ENCODE measurements around the gene CTR9. TPM values are rescaled to one million over a fixed set of nuclear protein-coding genes. Genes with fewer than 3 reads are reported as not detected.

CTR9 gene
- total RNA-seq, 1 donor from 2014 or later: 30.2 TPM

DNA sequence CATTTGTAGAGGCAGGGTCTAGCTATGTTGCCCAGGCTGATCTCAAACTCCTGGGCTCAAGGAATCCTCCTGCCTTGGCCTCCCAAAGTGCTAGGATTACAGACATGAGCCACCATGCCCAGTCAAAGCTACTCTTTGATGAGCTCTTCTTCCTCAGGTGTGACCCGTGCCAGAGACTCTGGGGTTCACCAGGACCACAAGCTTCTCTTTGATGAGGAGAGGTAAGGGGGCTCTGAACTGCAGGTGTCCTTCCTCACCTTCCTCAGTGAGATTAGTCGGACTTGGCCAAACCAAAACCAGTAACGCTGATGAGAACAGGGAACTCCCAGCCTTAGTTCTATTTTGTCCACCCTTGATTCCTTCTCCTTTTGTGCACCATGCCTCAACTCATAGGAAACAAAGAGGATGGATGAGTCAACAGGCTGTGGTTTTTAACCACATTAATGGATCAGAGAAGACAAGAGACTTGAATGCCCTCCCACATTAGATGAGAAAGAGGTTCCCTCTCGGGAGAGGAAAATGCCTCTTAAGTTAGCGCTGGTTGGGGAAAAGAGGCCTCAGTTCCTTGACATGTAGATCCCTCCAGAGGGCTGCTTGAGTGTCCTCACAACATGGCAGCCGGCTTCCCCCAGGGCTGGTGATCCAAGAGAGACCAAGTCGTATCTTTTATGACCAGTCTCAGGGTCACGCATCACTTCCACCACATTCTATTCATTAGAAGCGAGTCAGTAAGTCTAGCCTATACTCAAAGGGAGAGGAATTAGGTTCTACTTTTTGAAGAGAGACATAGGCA is 25.7 kb upstream of the CTR9 start:
- Histone ChIP-seq H3K36me3 (no peaks in the 10 kb centered on the region), H3K27me3 (ENCODE audit: low read depth) (no peaks in the 10 kb centered on the region), H3K27ac (no peak overlapping the region), H3K4me1 (peaks cover 18% of the 10 kb centered on the region), H3K4me3 (no peak overlapping the region), H3K9me3 (no peaks in the 10 kb centered on the region)
- TF ChIP-seq CTCF (IDR thresholded peaks at IDR 0.05): no peak
- DNase-seq: no peak
- intact Hi-C loops (cut with DNase I): no loop called here
- ATAC-seq: peak; percentile 41 to 69

GRCh38 chr11:10725907-10726253 is 25.2 kb upstream of the CTR9 start:
- intact Hi-C loops (cut with DNase I): no loop called here
- Histone ChIP-seq H3K9me3 (no peaks in the 10 kb centered on the region), H3K27me3 (ENCODE audit: low read depth) (no peaks in the 10 kb centered on the region), H3K36me3 (no peaks in the 10 kb centered on the region), H3K4me3 (no peak overlapping the region), H3K4me1 (peaks cover 18% of the 10 kb centered on the region), H3K27ac (no peak overlapping the region)
- TF ChIP-seq CTCF (IDR thresholded peaks at IDR 0.05): no peak
- DNase-seq (no peak), ATAC-seq (no peak)

DNA sequence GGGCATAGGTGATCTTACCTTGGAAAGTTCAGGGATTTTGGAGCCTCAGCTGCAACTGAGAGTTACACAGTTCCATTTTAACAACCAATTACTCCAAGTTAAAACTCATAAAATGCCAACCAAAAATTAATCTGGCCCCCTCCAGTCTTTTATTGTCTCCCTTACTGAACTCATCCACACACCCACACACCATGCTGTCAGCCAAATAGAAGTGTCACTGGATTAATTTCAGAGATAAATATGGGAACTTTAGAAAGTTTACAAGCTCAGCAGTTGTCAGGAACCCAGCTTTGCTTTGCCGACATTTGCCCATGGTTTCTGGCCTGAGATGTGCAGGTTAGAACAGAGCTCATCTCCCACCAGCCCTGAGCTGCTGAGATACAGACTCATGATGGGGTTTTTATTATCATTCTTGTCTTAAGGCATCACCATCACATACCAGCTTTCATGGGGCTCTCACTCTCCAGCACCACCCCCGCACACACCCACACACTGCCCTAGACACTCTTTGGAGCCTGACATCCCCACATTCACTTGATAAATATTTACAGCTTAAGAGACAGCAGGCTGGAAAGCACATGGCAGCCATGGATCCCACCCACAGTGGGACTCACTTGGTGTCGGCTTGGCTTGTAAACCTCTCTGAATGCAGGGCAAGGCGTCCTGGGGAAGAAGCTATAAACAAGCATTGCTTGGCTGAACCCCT is 23.7 kb upstream of the CTR9 start:
- peaks cover 18% of the 10 kb centered on the region for H3K4me1 ChIP-seq
- H3K9me3 ChIP-seq: no peaks in the 10 kb centered on the region
- no peaks in the 10 kb centered on the region for H3K36me3 ChIP-seq
- ATAC-seq: no peak
- no peak for TF ChIP-seq CTCF (IDR thresholded peaks at IDR 0.05)
- H3K4me3 ChIP-seq: no peak overlapping the region
- intact Hi-C loops (cut with DNase I): no loop called here
- no peak for DNase-seq
- H3K27me3 ChIP-seq (ENCODE audit: low read depth): no peaks in the 10 kb centered on the region
- H3K27ac ChIP-seq: no peak overlapping the region

DNA sequence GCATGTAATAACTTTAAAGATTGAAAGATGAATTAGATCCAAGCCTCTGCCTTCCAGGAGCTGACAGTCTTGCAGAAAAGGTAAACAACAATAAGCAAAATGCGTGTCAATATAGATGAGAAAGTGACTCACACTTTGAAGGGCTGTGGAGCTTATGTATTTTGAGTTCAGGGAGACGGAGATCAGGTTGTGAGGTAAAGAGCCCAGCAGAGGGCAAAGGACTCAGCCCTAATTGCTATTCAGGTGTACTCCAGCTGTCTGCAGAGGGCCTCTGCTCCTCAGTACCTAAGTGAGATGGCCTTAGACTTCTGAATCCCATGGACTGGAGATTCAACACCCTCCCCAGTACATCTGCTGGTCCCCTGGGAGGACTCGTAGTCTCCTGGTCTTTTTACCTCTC is 22.9 kb upstream of the CTR9 start:
- no peaks in the 10 kb centered on the region for H3K9me3 ChIP-seq
- H3K36me3 ChIP-seq: no peaks in the 10 kb centered on the region
- H3K4me1 ChIP-seq: peaks cover 18% of the 10 kb centered on the region
- H3K27me3 ChIP-seq (ENCODE audit: low read depth): no peaks in the 10 kb centered on the region
- TF ChIP-seq CTCF (IDR thresholded peaks at IDR 0.05): no peak
- no peak overlapping the region for H3K27ac ChIP-seq
- ATAC-seq (peak in 1 of 2 donors; percentile 8), DNase-seq (no peak)
- intact Hi-C loops (cut with DNase I): no loop called here
- H3K4me3 ChIP-seq: no peak overlapping the region

DNA sequence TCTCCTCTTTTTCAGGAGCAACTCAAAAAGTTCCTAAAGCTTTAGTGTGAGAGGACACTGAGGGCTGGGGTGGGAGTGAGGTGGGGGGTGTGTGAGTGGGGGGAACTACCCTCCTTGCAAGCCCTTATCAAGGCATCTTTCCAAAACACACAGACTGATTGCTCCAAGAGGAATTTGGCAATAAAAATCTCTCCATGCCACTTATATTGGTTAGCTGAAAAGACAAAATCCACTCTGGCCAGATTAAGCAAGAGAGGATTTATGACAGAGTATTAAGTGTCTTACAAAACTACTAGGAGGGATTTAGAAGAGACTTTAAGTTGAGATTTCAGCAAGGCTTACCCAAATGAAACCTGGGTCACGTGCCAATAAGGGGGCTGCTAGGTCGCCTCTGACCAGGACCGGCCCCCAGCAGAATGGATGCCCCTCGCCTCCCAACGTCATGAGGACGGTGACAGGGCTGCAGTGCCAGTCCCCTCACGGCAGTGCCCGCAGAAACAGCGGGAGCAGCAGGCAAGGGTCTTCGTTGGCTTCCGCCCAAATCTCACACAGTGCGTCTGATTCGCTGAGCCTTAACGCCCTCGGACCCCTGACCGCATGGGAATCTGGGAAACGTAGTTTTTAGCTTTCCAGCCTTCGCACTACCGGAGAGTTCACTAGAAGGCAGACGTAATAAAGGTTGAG is 22.1 kb upstream of the CTR9 start:
- Histone ChIP-seq H3K4me3 (no peak overlapping the region), H3K27me3 (ENCODE audit: low read depth) (no peaks in the 10 kb centered on the region), H3K36me3 (no peaks in the 10 kb centered on the region), H3K27ac (peak overlapping the region; percentile 46), H3K9me3 (no peaks in the 10 kb centered on the region), H3K4me1 (peaks cover 24% of the 10 kb centered on the region)
- ATAC-seq (peak in 1 of 2 donors; percentile 68), DNase-seq (no peak)
- intact Hi-C loops (cut with DNase I): no loop called here
- TF ChIP-seq CTCF (IDR thresholded peaks at IDR 0.05): no peak
